ENCODE results near the gene ITGB1. TPM values are rescaled to one million over a fixed set of nuclear protein-coding genes. Genes with fewer than 3 reads are reported as not detected.

The ITGB1 gene
- total and polyA plus RNA-seq, 9 of the 15 experiments (the other 6 are each of a cell fraction or from before 2014, with no cell fraction given), result 40.2 to 194 (median 155) TPM

DNA sequence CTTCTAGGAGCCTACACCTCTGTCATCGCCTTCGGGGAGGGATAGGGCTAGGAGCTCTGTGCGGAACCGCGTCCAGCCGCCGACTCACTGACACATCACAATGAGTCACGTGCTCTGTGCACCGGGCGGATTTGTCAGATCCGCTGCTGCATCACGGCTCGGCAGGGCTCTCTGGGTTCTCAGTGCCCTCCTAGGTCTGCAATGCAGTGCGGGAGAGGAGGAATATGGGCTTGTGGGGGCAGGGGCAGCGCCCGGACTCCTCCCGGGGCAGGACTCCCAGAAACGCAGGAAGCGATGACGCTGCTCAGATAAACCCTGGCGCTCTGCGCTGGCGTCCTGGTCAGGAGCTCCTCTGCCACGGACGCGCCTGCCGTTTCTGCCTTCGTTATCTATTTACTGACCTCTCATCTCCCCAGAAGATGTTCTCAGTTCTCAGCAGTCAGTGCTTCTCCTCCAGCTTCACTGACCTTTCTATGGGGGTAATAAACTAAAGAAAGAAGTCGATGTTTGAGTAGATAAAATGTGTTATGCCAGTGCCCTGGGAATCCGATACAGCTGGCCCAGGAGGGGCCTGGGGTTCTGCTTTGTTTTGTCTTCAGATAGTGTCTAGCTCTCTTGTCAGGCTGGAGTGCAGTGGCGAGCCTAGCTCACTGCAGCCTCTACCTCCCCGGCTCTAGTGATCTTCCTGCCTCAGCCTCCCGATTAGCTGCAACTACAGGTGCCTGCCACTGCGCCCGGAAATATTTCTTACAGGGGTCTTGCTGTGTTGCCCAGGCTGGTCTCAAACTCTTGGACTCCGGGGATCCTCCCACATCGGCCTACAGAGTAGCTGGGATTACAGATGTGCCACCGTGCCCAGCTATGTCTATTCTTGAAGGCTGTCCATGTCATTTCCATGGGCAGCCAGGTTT lies 22.8 kb upstream of the ITGB1 start (continued):
- peak in 2 of 3 experiments; percentile 45 to 50 for TF ChIP-seq YY1 (IDR thresholded peaks at IDR 0.05; ENCODE audit: borderline replicate concordance in 1 of 3, control insufficient read depth in 1 of 3, extremely low read depth in 1 of 3, insufficient read depth in 3 of 3, insufficient read length in 1 of 3, insufficient replicate concordance in 2 of 3, low read depth in 1 of 3, low read length in 2 of 3)
- TF ChIP-seq TAF15 (IDR thresholded peaks at IDR 0.05; ENCODE audit: low read depth, low read length), result no peak
- TF ChIP-seq PHF21A (IDR thresholded peaks at IDR 0.05; ENCODE audit: borderline replicate concordance, low read depth), result no peak
- peak in 1 of 2 experiments; percentile 12; a peak in 1 of 3 replicates for TF ChIP-seq CBX3 (IDR thresholded peaks at IDR 0.05; ENCODE audit: borderline replicate concordance in 1 of 2, low read length in 2 of 2)
- TF ChIP-seq RFX1 (IDR thresholded peaks at IDR 0.05), result no peak
- TF ChIP-seq RBM17 (IDR thresholded peaks at IDR 0.05; ENCODE audit: borderline replicate concordance, low read depth, low read length), result no peak
- no peak for TF ChIP-seq POLR2AphosphoS5 (IDR thresholded peaks at IDR 0.05; ENCODE audit: control insufficient read depth, insufficient read depth, low read depth, low read length)
- TF ChIP-seq EZH2 (IDR thresholded peaks at IDR 0.05; ENCODE audit: borderline replicate concordance, low read depth, low read length), result no peak
- TF ChIP-seq, protein P1, sequence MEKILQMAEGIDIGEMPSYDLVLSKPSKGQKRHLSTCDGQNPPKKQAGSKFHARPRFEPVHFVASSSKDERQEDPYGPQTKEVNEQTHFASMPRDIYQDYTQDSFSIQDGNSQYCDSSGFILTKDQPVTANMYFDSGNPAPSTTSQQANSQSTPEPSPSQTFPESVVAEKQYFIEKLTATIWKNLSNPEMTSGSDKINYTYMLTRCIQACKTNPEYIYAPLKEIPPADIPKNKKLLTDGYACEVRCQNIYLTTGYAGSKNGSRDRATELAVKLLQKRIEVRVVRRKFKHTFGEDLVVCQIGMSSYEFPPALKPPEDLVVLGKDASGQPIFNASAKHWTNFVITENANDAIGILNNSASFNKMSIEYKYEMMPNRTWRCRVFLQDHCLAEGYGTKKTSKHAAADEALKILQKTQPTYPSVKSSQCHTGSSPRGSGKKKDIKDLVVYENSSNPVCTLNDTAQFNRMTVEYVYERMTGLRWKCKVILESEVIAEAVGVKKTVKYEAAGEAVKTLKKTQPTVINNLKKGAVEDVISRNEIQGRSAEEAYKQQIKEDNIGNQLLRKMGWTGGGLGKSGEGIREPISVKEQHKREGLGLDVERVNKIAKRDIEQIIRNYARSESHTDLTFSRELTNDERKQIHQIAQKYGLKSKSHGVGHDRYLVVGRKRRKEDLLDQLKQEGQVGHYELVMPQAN (IDR thresholded peaks at IDR 0.05; ENCODE audit: borderline replicate concordance), result peak; percentile 77; the same call in 1 of the 2 replicates
- no peak for TF ChIP-seq TFAM (CRISPR knock-in tag; conservative IDR thresholded peaks at IDR 0.05)
- TF ChIP-seq TARDBP (IDR thresholded peaks at IDR 0.05), result no peak
- TF ChIP-seq ZNF79 (CRISPR knock-in tag; IDR thresholded peaks at IDR 0.05; ENCODE audit: low read depth), result no peak
- TF ChIP-seq, protein P2, sequence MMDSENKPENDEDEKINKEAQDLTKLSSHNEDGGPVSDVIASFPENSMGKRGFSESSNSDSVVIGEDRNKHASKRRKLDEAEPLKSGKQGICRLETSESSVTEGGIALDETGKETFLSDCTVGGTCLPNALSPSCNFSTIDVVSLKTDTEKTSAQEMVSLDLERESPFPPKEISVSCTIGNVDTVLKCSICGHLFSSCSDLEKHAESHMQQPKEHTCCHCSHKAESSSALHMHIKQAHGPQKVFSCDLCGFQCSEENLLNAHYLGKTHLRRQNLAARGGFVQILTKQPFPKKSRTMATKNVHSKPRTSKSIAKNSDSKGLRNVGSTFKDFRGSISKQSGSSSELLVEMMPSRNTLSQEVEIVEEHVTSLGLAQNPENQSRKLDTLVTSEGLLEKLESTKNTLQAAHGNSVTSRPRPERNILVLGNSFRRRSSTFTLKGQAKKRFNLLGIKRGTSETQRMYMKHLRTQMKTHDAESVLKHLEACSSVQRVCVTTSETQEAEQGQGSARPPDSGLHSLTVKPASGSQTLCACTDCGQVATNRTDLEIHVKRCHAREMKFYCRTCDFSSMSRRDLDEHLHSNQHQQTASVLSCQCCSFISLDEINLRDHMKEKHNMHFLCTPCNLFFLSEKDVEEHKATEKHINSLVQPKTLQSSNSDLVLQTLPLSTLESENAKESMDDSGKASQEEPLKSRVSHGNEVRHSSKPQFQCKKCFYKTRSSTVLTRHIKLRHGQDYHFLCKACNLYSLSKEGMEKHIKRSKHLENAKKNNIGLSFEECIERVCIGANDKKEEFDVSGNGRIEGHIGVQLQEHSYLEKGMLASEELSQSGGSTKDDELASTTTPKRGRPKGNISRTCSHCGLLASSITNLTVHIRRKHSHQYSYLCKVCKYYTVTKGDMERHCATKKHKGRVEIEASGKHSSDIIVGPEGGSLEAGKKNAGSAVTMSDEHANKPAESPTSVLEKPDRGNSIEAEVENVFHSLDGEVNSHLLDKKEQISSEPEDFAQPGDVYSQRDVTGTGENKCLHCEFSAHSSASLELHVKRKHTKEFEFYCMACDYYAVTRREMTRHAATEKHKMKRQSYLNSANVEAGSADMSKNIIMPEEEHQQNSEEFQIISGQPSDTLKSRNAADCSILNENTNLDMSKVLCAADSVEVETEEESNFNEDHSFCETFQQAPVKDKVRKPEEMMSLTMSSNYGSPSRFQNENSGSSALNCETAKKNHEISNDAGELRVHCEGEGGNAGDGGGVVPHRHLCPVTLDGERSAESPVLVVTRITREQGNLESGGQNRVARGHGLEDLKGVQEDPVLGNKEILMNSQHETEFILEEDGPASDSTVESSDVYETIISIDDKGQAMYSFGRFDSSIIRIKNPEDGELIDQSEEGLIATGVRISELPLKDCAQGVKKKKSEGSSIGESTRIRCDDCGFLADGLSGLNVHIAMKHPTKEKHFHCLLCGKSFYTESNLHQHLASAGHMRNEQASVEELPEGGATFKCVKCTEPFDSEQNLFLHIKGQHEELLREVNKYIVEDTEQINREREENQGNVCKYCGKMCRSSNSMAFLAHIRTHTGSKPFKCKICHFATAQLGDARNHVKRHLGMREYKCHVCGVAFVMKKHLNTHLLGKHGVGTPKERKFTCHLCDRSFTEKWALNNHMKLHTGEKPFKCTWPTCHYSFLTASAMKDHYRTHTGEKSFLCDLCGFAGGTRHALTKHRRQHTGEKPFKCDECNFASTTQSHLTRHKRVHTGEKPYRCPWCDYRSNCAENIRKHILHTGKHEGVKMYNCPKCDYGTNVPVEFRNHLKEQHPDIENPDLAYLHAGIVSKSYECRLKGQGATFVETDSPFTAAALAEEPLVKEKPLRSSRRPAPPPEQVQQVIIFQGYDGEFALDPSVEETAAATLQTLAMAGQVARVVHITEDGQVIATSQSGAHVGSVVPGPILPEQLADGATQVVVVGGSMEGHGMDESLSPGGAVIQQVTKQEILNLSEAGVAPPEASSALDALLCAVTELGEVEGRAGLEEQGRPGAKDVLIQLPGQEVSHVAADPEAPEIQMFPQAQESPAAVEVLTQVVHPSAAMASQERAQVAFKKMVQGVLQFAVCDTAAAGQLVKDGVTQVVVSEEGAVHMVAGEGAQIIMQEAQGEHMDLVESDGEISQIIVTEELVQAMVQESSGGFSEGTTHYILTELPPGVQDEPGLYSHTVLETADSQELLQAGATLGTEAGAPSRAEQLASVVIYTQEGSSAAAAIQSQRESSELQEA (IDR thresholded peaks at IDR 0.05; ENCODE audit: low read depth), result no peak
- TF ChIP-seq, protein P3, sequence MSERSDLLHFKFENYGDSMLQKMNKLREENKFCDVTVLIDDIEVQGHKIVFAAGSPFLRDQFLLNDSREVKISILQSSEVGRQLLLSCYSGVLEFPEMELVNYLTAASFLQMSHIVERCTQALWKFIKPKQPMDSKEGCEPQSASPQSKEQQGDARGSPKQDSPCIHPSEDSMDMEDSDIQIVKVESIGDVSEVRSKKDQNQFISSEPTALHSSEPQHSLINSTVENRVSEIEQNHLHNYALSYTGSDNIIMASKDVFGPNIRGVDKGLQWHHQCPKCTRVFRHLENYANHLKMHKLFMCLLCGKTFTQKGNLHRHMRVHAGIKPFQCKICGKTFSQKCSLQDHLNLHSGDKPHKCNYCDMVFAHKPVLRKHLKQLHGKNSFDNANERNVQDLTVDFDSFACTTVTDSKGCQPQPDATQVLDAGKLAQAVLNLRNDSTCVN (CRISPR knock-in tag; IDR thresholded peaks at IDR 0.05), result peak; percentile 6; the same call in 1 of the 2 replicates
- no peak for TF ChIP-seq MCM7 (IDR thresholded peaks at IDR 0.05)
